ENCODE data around the gene PCGF2.

GRCh38 chr17:38783227-38783626 lies 35.1 kb upstream of the PCGF2 start:
- no peak for TF ChIP-seq RARB (CRISPR knock-in tag; IDR thresholded peaks at IDR 0.05)
- TF ChIP-seq TCF4 (CRISPR knock-in tag; IDR thresholded peaks at IDR 0.05; ENCODE audit: borderline replicate concordance): no peak
- no peak for TF ChIP-seq TOX (CRISPR knock-in tag; IDR thresholded peaks at IDR 0.05; ENCODE audit: borderline replicate concordance)
- TF ChIP-seq CSRNP3 (CRISPR knock-in tag; IDR thresholded peaks at IDR 0.05): no peak

All from SK-N-SH treated with all-trans-retinoic acid at 6 μM for 48 hours (cell line).